Mucosa of descending colon (tissue), 3 donors: Measurements from ENCODE around the gene PIR. TPM values are rescaled to one million over a fixed set of nuclear protein-coding genes. Genes with fewer than 3 reads are reported as not detected.

ENCODE experiments used
- ATAC-seq: fragments of 200-7000 bp; cut with Tn5 transposase; one replicate; pipeline ENCODE4 v1.9.1; 2020; ENCODE audit warnings: mild to moderate bottlenecking, moderate library complexity
- DNase-seq, 3 donors: peaks; one replicate each; pipeline ENCODE4 v3.0.0-alpha.2; 2020
- H3K36me3 ChIP-seq: fragments of 200-600 bp; one replicate; pipeline ENCODE4 v1.8.0; 2021; ENCODE audit warnings: low read depth, mild to moderate bottlenecking
- H3K4me1 ChIP-seq: fragments of 200-600 bp; one replicate; pipeline ENCODE4 v1.8.0; 2021; ENCODE audit warnings: low read depth, mild to moderate bottlenecking
- H3K4me3 ChIP-seq: fragments of 200-600 bp; one replicate; pipeline ENCODE4 v1.8.0; 2021; ENCODE audit warnings: mild to moderate bottlenecking
- H3K9me3 ChIP-seq: fragments of 200-600 bp; one replicate; pipeline ENCODE4 v1.8.0; 2021; ENCODE audit warnings: mild to moderate bottlenecking
- intact Hi-C, 2 donors: fragments of 100-400 bp; cut with DNase I in 1 of 2; cut with micrococcal nuclease in 1 of 2; formaldehyde crosslinking; loops; one replicate each; pipeline versions ENCODE4 v1.11.0 to v1.11.1; 2022; cut with DNase I, micrococcal nuclease
- total RNA-seq, 3 donors: library from RNA; stranded (reverse); fragmentation: NEBNext Ultra II Directional in 2 of 3; extraction: Animal tissue kit (Norgen Biotek cat#: 25700) in 2 of 3; gene quantifications; one replicate each; pipeline versions ENCODE4 v1.2.1 to v1.2.4, GENCODE V29; 2021 to 2023
- TF ChIP-seq, protein P1 (sequence below): fragments of 200-600 bp; IDR thresholded peaks from one replicate; pipeline ENCODE4 v1.8.0; 2022; ENCODE audit warnings: antibody characterized with exemption, mild to moderate bottlenecking
- donor health status: DM: no; HTN: no; CAD: no; lungs with moderate emphysema.
- donor health status: DM: no; HTN: no; CAD: no.
- donor health status: DM: no; HTN: yes; CAD: no.

PIR gene
- total RNA-seq, 3 donors from 2014 or later = 6.0 to 9.7 (median 8.4) TPM

DNA sequence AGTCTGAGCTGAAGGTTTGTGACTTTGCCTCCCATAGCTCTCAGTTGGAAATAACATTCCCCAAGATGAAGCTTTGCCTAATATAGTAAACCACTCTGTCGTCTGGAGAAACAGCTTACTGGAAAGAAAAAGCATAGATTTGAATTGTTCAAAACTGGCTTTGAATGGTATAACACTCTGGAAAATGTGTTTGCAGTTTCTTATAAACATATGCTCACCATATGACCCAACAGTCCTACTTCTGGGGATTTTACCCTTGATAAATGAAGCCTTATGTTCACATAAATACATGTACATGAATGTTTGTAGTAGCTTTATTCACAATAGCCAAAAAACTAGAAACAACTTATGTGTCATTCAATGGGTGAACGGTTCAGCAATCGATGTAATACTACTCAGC, 119.2 kb downstream of the PIR start:
- intact Hi-C loops = no loop called here
- DNase-seq (no peak), ATAC-seq (no peak)
- H3K9me3 ChIP-seq = no peaks in the 10 kb centered on the region
- no peaks in the 10 kb centered on the region for H3K4me1 ChIP-seq
- no peak overlapping the region for H3K4me3 ChIP-seq
- no peaks in the 10 kb centered on the region for H3K36me3 ChIP-seq
- TF ChIP-seq, protein P1, sequence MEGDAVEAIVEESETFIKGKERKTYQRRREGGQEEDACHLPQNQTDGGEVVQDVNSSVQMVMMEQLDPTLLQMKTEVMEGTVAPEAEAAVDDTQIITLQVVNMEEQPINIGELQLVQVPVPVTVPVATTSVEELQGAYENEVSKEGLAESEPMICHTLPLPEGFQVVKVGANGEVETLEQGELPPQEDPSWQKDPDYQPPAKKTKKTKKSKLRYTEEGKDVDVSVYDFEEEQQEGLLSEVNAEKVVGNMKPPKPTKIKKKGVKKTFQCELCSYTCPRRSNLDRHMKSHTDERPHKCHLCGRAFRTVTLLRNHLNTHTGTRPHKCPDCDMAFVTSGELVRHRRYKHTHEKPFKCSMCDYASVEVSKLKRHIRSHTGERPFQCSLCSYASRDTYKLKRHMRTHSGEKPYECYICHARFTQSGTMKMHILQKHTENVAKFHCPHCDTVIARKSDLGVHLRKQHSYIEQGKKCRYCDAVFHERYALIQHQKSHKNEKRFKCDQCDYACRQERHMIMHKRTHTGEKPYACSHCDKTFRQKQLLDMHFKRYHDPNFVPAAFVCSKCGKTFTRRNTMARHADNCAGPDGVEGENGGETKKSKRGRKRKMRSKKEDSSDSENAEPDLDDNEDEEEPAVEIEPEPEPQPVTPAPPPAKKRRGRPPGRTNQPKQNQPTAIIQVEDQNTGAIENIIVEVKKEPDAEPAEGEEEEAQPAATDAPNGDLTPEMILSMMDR = no peak

DNA sequence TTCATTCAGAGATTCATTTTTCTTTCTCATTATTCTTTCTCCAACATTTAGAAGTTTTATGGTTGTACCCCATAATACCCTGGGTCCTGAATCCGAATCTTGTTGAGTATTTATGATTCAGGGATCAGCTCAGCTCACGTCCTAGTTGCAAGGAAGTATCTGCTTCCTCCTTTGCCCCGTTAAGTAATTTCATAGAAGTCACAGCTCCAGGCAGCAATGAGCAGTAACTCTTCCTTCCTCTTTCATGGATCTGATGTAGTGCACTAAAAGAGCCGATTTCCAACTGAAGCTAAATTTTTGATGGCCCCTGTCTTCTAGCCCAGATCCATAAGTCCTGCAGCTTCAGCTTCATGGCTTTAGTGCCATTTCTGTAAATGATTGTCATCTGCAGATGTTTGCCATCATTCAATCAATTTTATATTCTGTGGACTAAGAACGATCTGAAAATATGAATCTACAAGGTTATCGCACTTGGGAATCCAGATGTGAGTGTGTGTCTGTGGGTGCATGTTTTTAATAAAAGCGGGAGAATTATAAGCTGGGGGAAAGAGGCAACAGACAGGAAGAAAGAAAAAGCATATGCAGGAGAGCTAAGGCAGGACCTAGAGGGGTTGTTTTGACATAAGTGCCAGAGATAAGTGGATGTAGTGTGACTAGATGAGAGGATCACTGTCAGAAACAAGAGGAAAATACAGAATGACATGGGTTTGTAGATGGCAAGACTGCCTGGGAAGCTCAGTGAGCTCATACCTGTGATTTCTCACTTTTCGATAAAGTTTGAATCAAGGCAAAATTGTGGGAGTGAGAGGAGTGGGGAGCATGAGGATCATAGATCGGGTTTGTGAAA, 126.4 kb downstream of the PIR start:
- no peak for ATAC-seq

DNA sequence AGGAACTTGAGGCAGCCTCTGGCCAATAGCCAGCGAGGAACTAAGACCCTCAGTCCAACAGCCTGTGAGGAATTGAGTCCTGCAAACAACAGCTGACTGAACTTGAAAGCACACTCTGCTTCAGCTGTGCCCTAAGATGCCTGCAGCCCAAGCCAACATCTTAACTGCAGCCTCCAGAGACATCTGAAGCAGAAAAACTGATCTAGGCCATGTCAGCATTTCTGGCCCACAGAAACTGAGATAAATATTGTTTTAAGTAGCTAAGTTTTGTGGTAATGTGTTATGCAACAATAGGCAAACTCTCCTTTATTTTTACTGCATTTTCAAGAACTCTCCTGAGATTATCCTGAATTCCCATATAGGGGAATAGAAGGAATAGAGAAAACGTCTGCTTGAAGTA, 133.4 kb downstream of the PIR start:
- DNase-seq (no peak), ATAC-seq (no peak)
- Histone ChIP-seq H3K36me3 (no peaks in the 10 kb centered on the region), H3K4me1 (no peaks in the 10 kb centered on the region), H3K4me3 (no peak overlapping the region), H3K9me3 (no peaks in the 10 kb centered on the region)
- intact Hi-C loops = no loop called here
- TF ChIP-seq, protein P1 = no peak

More for the DNA sequence above, 126.4 kb downstream of the PIR start:
- no peak for DNase-seq
- intact Hi-C loops = no loop called here
- Histone ChIP-seq H3K9me3 (no peaks in the 10 kb centered on the region), H3K4me1 (no peaks in the 10 kb centered on the region), H3K36me3 (no peaks in the 10 kb centered on the region), H3K4me3 (no peak overlapping the region)
- TF ChIP-seq, protein P1 = no peak

DNA sequence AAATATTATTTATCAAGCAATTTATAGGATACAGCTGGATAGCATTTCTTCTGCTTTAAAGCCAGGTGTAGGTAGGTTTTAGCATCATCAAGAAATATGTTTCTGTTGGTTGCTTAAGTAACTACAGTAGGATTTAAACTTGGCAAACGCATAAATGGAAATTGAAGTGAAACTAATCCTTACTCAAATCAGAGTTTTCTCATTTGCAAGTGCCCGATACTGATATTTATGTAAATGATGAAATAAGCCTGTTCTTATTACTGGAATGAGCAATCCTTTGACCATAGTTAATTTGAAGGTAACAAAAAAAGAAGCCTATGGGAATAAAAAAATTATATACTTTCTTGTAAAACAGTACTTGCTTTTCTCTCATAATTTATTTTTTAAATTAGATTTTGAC, 134.6 kb downstream of the PIR start:
- intact Hi-C loops = no loop called here
- Histone ChIP-seq H3K4me3 (no peak overlapping the region), H3K4me1 (no peaks in the 10 kb centered on the region), H3K36me3 (no peaks in the 10 kb centered on the region), H3K9me3 (no peaks in the 10 kb centered on the region)
- DNase-seq = no peak
- ATAC-seq = no peak
- TF ChIP-seq, protein P1 = no peak

DNA sequence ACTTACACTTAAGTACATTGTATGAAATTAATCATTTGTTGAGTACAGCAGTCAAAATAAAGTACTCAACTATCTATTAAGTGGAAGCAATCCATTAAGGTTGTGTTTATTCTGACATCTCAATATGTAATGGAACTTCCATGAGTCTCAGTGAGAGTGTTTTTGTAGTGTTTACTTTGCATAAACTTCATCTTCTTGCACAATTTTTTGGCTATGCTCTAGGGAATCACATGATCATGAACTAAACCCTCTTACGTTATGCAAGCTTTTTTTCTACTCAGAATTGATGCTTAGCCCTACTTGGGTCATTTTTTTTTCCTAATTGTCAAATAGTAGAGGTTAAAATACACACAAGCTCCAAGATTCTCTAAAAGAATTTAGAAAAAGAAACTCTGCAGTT, 136.7 kb downstream of the PIR start:
- no peak overlapping the region for H3K4me3 ChIP-seq
- no peaks in the 10 kb centered on the region for H3K36me3 ChIP-seq
- ATAC-seq (no peak), DNase-seq (no peak)
- TF ChIP-seq, protein P1 = no peak
- H3K4me1 ChIP-seq = no peaks in the 10 kb centered on the region
- intact Hi-C loops = no loop called here
- no peaks in the 10 kb centered on the region for H3K9me3 ChIP-seq
